Endothelial cell of umbilical vein (primary cell): ENCODE results near the gene NFYA. TPM values are rescaled to one million over a fixed set of nuclear protein-coding genes. Genes with fewer than 3 reads are reported as not detected.

Experiments used
- BruUV-seq: library from RNA; stranded (reverse); fragments of 400-500 nt; replicated peaks from 2 replicates; lab custom pipeline; 2021; lab: Mats Ljungman, UMichigan
- CTCF ChIA-PET: fragments of 300-600, 350-600 bp; sonication (Branson Sonifier 250); formaldehyde crosslinking; loops from one replicate; lab custom pipeline; 2021; ENCODE audit warnings: antibody characterized with exemption, inconsistent platforms; lab: Charles Lee
- POLR2A ChIA-PET: fragments of 300-600, 350-600 bp; sonication (Branson Sonifier 250); formaldehyde crosslinking; loops from one replicate; lab custom pipeline; 2021; ENCODE audit warnings: antibody characterized with exemption, inconsistent platforms; lab: Charles Lee
- DNase-seq: peaks from one replicate; pipeline ENCODE4 v3.0.0-alpha.2; 2011; ENCODE audit warnings: low read depth, low spot score
- FAIRE-seq: peaks from 2 replicates; lab custom pipeline; 2011; peaks lifted over from hg19 to GRCh38; lab: Jason Lieb, UNC
- H2AFZ ChIP-seq: 2 replicates; pipeline ENCODE4 v1.6.0; 2012; ENCODE audit warnings: low read depth, low read length, control low read depth, inconsistent platforms
- H3K27ac ChIP-seq: 2 replicates; pipeline ENCODE4 v1.5.1; 2011; ENCODE audit warnings: low read depth, mild to moderate bottlenecking, control low read depth, low read length, moderate library complexity; ENCODE audit not compliant: insufficient read depth
- H3K27me3 ChIP-seq, 2 experiments: 2 replicates each; pipeline versions ENCODE4 v1.6.0 to v1.6.1; 2011; ENCODE audit warnings: low read length in 2 of 2, mixed read lengths in 1 of 2; ENCODE audit not compliant: control insufficient read depth in 2 of 2, insufficient read depth in 2 of 2
- H3K36me3 ChIP-seq, 2 experiments: 2 replicates in 1 of 2; 3 replicates in 1 of 2; pipeline ENCODE4 v1.5.1; 2011; ENCODE audit warnings: low read length in 2 of 2, mild to moderate bottlenecking in 1 of 2, moderate library complexity in 1 of 2; ENCODE audit not compliant: control insufficient read depth in 2 of 2, insufficient read depth in 2 of 2; ENCODE audit errors: extremely low read depth in 1 of 2
- H3K4me1 ChIP-seq: 3 replicates; pipeline ENCODE4 v1.5.1; 2011; ENCODE audit warnings: mild to moderate bottlenecking, low read length; ENCODE audit not compliant: control insufficient read depth, insufficient read depth; ENCODE audit errors: extremely low read depth
- H3K4me2 ChIP-seq: 2 replicates; pipeline ENCODE4 v1.6.1; 2011; ENCODE audit warnings: low read length, control low read depth, mixed read lengths; ENCODE audit not compliant: insufficient read depth
- H3K4me3 ChIP-seq, 3 experiments: fragments of 200-600 bp in 1 of 3; sonication (generic), shearing (Covaris generic) in 1 of 3; replicated peaks in 1 of 3; 2 replicates each; pipeline ENCODE4 v1.5.1; 2011 to 2016; ENCODE audit warnings: control low read depth in 3 of 3, low read length in 3 of 3, mild to moderate bottlenecking in 2 of 3, inconsistent platforms in 1 of 3, low read depth in 1 of 3, moderate library complexity in 1 of 3; ENCODE audit not compliant: insufficient read depth in 1 of 3
- H3K79me2 ChIP-seq: 2 replicates; pipeline ENCODE4 v1.6.0; 2012; ENCODE audit warnings: low read length, inconsistent platforms; ENCODE audit not compliant: control insufficient read depth, insufficient read depth
- H3K9ac ChIP-seq: replicated peaks from 2 replicates; pipeline ENCODE3; 2011; ENCODE audit warnings: low read length, control low read depth; ENCODE audit not compliant: insufficient read depth; ENCODE audit errors: extremely low read depth
- H3K9me1 ChIP-seq: replicated peaks from 3 replicates; pipeline ENCODE4 v1.6.0; 2011; ENCODE audit warnings: mild to moderate bottlenecking, low read length; ENCODE audit not compliant: control insufficient read depth, insufficient read depth; ENCODE audit errors: extremely low read depth
- H3K9me3 ChIP-seq: replicated peaks from 2 replicates; pipeline ENCODE4 v1.5.1; 2012; ENCODE audit warnings: low read length, inconsistent platforms; ENCODE audit not compliant: control insufficient read depth, insufficient read depth
- H4K20me1 ChIP-seq: replicated peaks from 2 replicates; pipeline ENCODE3; 2011; ENCODE audit warnings: mild to moderate bottlenecking, low read length; ENCODE audit not compliant: control insufficient read depth, insufficient read depth; ENCODE audit errors: extremely low read depth
- CTCF ChIP-seq, 2 donors: IDR thresholded peaks; 1 replicate in 1 of 2; 2 replicates in 1 of 2; pipeline ENCODE4 v1.5.1; 2011; ENCODE audit warnings: low read length in 2 of 2, mild to moderate bottlenecking in 2 of 2, moderate library complexity in 2 of 2, control low read depth in 1 of 2, inconsistent platforms in 1 of 2, low read depth in 1 of 2; ENCODE audit not compliant: insufficient read depth in 1 of 2; ENCODE audit errors: extremely low read depth in 1 of 2
- EZH2 ChIP-seq: IDR thresholded peaks from 2 replicates; pipeline ENCODE4 v1.6.1; 2012; ENCODE audit warnings: borderline replicate concordance, low read depth, mild to moderate bottlenecking, moderate library complexity, low read length, inconsistent platforms; ENCODE audit not compliant: severe bottlenecking
- FOS ChIP-seq: IDR thresholded peaks from 2 replicates; pipeline ENCODE4 v1.6.1; 2011; ENCODE audit warnings: mild to moderate bottlenecking, low read length, moderate library complexity, borderline replicate concordance; ENCODE audit not compliant: insufficient read depth
- GATA2 ChIP-seq: IDR thresholded peaks from 2 replicates; pipeline ENCODE4 v1.7.0; 2011; ENCODE audit warnings: low read depth, mild to moderate bottlenecking, moderate library complexity, mixed read lengths, low read length; ENCODE audit not compliant: insufficient read length, insufficient read depth
- JUN ChIP-seq: IDR thresholded peaks from 2 replicates; pipeline ENCODE4 v1.6.1; 2011; ENCODE audit warnings: borderline replicate concordance, low read depth; ENCODE audit not compliant: insufficient read length, insufficient read depth
- MAX ChIP-seq: IDR thresholded peaks from 2 replicates; pipeline ENCODE4 v1.6.1; 2011; ENCODE audit not compliant: insufficient read depth, insufficient read length
- MYC ChIP-seq: IDR thresholded peaks from one replicate; pipeline ENCODE4 v1.6.1; 2011; ENCODE audit warnings: mild to moderate bottlenecking, low read depth, low read length
- POLR2A ChIP-seq: IDR thresholded peaks from 2 replicates; pipeline ENCODE4 v1.6.1; 2012; ENCODE audit warnings: low read depth, mild to moderate bottlenecking, control low read depth, low read length
- POLR2AphosphoS5 ChIP-seq: IDR thresholded peaks from 2 replicates; pipeline ENCODE4 v1.6.1; 2012; ENCODE audit warnings: low read depth, mild to moderate bottlenecking, control low read depth, low read length, moderate library complexity; ENCODE audit not compliant: insufficient read depth
- dilution Hi-C: fragments of 300-500 bp; cut with MboI; formaldehyde crosslinking; loops from one replicate; pipeline ENCODE4 v1.15.0; 2019; ENCODE audit warnings: low sequenced_read_pairs; ENCODE audit not compliant: extremely low pct_ligation_motif_present
- intact Hi-C: fragments of 100-400 bp; cut with micrococcal nuclease; formaldehyde crosslinking; loops from one replicate; pipeline ENCODE4 v1.10.0; 2022
- polyA plus RNA-seq, 4 experiments: library from polyadenylated mRNA; depleted of rRNA in 3 of 4; stranded (reverse) in 3 of 4; unstranded in 1 of 4; fragments of >200 nt; gene quantifications; 2 replicates each; pipeline versions ENCODE4 v1.2.1 to v1.2.3, GENCODE V29; 2011 to 2012; ENCODE audit warnings: missing spikeins in 1 of 4
- total RNA-seq: library from RNA; stranded (reverse); gene quantifications from 2 replicates; pipeline ENCODE4 v1.2.3, GENCODE V29; 2021

The NFYA gene
- total and polyA plus RNA-seq, 2 donors (not counting 3 experiments of a cell fraction or from before 2014, with no cell fraction given), result 13.1 to 29.0 TPM

GRCh38 chr6:41058783-41059181, 14.0 kb upstream of the NFYA start:
- Histone ChIP-seq H3K4me3 (no peak overlapping the region), H3K27me3 (peaks cover 0 to 3% of the 10 kb centered on the region in 2 experiments), H3K9me3 (no peaks in the 10 kb centered on the region), H3K9ac (no peak overlapping the region), H3K27ac (no peak overlapping the region), H3K9me1 (no peaks in the 10 kb centered on the region), H3K36me3 (no peaks in the 10 kb centered on the region), H3K4me2 (no peak overlapping the region), H3K4me1 (peaks cover 5% of the 10 kb centered on the region), H2AFZ (no peak overlapping the region), H4K20me1 (no peaks in the 10 kb centered on the region), H3K79me2 (no peaks in the 10 kb centered on the region)
- POLR2A ChIA-PET, result no interaction called here
- dilution Hi-C loops, result no loop called here
- intact Hi-C loops, result no loop called here
- DNase-seq (no peak), FAIRE-seq (no peak)
- CTCF ChIA-PET, result interaction anchor here (1.0 kb wide), 1 partner anchor 123 kb away, joined by 3 read pairs; no protein-coding TSS in a partner anchor
- no TSS peak for BruUV-seq
- TF ChIP-seq JUN (no peak), CTCF (IDR thresholded peaks at IDR 0.05; ENCODE audit: extremely low read depth in 1 of 2, insufficient read depth in 1 of 2, low read depth in 1 of 2, low read length in 2 of 2) (no peak), POLR2A (no peak), FOS (no peak), GATA2 (no peak), MYC (no peak), EZH2 (no peak), POLR2AphosphoS5 (no peak), MAX (no peak)
